ENCODE measurements around the gene GLIS1.

Gene GLIS1

DNA sequence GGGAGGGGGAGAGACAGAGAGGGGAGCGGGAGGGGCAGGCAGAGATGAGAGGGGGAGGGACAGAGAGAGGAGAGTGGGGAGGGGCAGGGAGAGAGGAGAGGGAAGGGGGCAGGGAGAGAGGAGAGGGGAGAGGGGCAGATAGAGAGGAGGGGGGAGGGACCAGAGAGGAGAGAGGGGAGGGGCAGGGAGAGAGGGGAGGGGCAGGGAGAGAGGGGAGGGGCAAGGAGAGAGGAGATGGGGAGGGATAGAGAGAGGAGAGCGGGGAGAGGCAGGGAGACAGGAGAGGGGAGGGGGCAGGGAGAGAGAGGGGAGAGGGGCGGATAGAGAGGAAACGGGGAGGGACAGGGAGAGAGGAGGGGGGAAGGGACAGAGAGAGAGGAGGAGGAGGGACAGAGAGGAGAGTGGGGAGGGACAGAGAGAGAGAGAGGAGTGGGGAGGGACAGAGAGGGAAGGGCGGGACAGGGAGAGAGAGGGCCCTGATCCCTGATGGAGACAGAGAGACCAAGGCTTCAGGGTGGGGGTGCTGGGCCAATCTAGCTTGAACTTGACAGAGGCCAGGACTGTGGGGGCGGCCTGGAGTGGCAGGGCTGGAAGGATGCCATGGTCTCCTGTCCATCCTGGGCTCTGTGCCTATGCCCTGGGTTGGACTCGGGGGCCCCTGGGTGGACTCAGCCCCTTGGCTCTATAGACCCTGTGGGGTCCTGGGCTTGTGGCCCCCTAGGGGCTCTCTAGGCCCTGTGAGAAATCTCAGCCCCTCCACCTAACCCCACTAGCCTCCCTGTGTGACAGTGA lies 236.1 kb downstream of the GLIS1 start:
- DNase-seq: no peak

DNA sequence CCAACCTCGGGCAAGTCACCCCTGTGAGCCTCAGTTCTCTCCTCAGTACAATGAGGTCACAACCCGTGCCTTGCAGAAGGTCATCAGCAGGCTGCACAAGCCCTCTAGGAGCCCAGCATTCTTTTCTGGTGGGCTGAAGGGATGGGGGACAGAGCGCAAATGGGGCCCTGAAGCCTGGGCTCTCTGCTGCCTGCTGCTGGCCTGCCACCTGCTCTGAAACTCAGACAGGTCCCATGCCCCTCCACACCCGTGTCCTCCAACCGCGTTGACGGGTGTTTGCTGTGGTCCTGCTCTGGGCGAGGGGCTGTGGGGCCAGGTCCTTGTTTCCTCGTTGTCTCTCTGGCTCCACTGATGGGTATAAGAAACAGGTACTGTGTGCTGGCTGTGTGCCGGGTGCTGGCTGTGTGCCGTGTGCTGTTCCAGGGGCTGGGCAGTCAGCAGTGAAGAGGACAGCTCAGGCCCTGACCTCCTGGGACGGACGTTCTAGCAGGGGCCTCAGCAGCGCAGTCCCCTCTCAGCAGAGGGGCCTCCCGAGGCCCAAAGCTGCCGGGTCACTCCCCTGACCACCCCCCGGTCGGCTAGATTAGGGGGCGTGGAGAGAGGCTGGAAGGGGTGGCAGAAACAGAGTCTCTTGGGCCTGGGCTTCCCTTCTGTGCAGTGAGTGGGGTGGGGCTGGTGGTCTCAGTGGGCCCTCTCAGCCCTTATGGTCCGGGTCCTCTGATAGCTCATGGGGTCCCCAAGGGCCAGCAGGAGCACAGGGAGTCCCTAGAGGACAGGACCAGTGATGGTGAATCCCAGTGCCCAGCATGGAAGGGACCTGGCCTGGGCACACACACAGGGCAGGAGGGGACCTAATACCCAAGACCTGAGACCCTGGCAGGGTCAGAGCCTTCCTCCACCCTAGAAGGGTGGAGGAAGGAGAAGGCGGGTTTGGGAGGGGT lies 237.6 kb downstream of the GLIS1 start:
- no peak for DNase-seq

DNA sequence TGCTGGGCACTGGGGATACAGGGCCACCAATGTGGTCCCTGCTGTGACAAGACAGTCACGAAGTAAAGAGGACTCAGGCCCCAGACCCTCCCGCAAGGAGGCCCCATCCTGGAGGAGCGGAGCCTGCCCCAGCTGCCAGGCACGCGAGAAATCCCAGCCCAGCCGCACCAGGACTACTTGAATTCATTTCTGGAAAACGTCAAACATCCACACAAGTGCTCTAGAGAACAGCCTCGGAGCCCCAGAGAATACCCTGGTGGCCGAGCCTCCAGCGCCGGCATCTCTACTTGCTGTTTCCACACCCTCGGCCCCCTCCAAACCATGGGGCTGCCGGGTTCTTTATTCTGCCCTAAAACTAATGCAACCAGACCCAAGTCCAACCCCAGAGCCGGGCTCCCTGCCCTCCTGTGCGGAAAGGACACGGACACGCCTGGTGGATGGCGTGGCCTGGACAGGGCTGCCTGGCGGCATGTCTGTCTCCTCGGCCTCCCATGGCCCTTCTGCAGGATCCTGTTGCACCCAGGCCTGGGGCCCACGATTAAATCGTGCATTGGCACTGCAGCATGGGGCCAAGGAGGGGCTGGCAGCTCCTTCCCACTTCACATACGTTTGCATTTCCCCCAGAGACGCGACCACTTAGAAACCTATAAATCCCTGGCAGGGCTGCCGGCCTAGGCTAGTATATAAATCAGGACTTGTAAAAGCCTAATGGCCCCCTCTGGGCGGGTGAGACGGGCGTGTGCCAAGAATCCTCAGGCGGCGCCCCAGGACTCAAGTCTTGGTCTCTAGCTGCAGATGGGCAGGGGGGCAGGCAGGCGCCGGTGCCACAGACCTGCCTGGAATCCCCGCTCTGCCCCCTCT lies 238.5 kb downstream of the GLIS1 start:
- no peak for DNase-seq

DNA sequence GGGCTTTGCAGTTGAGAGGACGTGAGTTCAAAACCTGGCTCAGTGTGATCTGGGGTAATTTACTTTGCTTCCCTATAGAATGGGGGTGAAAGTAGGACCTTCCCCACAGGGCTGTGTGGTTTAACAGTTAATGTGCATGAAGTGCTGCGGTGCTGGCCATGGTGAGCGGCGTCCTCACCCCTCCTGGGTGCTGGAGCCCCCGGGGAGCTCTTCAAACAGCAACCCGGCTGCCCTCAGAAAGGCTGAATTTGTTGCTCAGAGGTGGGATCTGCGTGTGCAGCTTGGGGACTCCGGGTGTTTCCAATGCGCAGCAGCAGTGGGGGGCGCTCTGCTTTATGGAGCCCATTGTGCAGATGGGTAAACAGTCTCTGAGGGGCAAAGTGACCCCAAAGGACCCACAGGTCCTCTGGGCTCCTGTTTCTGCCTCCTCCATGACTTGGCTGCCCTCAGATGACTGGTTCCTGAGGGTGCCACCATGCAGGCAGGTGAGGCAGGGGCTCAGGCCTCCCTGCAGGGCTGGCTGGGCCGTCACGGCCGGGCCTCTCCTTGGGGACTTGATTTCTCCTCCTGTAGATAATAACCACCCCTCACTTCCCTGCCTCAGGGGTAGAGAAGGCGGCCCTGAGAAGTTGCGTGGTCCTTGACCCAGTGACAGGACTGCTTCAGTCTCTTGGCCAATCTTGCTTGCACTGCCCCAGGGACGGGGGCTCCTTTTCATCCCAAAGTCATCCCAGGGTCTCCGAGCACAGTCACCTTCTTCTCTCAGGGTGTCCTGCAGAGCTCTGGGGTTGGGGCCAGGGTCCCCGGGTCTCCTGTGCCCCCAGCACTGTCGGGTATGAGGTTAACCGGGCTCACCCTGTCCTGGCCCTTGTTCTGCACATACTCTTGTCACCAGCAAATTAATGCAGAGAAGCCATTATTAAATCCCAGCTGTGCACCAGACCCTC lies 239.4 kb downstream of the GLIS1 start:
- no peak for DNase-seq

DNA sequence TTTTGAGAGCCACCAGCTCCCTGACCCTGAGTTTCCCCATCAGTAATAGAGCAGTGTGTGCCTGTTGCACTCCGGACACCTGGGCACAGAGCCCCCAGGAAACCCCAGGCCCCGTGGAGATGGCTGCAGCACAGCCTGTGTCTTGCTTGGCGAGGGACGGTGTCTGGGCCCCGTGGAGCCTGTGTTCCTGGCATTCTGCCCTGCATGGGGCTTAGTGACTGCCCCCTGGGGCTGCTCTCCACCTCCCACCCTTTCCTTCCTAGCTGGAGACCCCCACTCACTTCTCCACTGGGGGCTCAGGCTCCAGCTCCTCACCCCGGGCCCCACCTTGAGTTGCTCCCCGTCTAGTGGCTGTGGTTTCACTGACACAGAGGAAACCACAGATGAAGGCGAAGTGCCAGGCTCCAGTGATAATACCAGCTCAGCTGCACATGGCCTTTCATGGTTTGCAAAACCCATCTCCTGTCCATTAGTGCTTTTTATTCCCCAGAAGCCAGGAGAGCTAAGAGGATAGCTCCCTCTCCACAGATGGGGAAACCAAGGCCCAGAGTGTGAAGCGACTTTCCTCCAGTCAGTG lies 240.3 kb downstream of the GLIS1 start:
- no peak for DNase-seq

DNA sequence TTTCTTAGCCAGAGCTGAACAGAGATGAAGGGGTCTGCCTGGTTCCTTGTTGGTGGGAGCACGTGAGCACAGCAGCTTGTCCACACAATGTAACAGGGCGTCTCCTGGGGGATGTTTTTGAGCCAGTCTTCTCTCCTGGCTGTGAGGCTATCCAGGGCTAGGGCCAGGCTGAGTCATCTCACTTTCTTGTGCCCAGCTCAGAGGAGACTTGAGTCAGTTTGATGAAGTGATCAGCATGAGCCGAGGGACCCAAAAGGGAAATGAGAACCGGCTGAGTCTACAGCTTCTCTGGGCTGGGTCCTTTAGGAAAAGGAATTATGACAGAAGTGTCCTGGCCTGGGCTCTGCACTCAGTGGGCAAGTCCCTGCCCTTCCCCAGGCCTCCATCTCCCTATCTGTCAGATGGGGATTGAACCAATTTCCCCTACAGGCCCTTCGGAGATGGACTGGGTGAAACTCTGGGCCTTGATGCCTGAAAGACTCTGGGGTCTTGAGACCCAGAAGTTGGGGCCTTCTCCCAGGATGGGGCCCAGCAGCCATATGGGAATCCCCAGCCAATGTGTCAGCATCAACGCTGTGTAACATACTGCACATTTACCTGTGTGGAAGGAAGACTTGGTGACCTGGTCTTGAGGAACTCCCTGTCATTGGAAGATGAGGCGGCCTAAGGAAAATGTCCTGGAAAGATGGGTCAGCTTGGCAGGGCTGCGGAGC lies 243.2 kb downstream of the GLIS1 start:
- no peak for DNase-seq

DNA sequence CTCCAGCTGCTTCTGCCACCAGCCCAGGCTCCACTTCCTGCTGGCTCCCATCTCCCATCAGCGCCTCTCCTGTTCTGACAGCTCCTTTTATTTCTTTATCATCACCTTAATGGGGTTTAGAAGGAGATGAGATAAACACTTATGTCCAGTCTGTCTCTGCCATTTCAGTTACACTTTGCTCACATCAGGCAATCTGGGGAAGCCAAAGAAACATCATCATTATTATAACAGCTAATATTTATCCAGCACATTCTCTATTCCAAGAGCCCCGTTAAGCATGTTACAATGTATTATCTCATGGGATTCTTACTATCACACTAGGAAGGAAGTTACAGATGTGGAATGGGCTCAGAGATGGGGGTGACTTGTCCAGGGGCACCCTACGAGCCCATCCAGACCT lies 248.6 kb downstream of the GLIS1 start:
- no peak for DNase-seq

DNA sequence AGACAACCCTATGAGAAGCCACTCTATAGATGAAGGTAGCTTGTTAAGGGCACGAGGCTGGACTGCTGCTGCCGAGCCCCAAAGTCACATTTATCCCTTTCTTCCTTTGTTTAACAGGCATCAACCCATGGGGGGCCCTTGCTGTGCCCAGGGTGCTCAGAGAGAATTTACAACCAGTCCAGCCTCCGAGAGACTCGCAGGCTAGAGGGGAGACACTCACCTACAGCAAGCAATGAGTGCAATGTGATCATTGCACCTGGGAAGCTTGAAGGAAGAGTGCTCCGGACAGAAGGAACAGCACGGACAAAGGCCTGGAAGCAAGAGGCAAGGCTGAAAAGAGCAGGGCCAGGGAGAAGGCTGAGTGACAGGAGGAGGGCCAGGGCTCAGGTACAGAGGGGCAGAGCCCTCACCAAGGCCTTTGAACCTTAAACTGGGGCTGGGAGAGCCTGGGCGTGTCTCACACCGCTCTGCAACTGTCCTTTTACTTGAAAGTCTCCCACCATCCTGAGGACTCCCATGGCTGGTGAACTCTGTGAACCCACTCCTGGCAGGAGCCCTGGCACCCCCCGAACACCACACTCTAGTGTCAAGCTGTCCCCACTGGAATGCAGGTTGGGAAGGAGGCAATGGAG lies 252.5 kb downstream of the GLIS1 start:
- no peak for DNase-seq

DNA sequence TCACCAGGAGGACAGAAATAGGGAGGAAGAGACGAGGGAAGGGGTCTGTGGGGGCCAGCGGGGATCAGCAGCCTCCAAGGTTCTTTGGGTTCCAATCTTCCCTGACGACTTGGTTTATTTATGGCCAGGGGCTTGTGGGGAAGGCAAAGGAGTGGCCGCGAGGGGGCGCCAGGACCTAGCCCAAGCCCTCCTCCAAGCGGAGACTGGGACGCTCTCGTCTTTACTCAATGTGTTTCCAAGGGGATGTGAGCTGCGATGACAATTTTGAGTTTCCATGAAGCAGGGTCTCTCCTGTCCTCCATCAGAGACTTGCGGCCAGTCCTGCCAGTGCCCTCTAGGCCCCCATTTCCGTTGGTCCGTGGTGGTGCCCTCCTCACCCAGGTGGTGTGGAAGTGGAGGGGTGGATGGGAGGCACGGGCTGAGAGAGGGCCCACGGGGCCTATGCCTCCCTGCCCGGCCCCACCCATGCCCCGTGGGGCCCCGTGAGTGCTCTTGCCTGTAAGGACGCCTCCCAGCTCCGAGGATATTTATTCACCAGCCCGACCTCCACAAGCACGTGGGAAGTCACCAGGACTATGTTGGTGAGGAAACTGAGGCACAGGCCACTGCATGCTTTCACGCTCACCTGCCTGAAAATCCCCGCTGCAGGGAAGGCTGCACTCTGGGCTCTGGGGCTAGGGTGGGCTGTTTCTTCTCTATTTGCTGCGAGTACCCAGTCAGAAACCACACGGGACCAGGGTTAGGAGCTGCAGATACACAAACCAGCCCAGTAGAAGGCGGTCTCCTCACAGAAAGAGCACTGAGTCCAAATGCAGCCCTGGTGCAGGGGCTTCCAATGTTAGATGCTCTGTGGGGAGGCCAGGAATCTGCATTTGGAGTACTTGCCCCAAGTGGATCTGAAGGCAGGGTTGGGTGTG lies 253.2 kb downstream of the GLIS1 start:
- DNase-seq: no peak

DNA sequence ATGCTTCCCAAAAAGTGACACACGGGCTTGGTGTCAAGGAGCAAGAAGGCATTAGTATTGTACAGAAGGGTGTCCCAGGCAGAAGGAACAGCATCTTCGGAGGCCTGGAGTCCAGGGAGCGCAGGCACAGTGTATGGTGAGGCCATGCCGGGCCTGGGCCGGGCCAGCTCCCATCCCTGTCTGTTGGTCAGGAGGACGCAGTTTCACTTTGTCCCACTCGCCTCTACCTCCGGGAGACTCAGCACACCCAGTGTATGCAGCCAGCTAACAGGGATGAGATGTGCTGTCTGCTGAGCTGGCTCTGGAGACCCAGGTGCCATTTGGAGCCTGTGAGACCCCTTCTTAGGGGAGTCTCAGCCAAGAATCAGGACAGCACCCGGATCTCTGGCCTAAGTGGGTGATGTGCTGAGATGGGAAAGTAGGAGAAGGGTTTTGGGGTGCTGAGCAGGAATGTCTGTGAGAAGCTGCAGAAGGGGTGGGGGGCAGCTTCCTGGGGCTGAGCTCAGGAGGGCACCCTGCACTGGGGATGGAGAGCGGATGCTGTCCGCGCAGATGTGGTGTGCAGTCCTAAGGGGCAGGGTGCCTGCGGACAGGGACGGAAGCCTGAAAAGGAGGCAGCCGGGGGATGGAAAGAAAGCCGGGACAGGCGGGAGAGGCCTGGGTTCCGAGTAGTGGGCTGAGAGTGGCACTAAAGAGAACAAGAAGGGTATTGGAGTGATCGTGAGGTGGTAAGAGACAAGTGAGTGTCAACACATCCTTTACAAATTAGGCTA lies 254.1 kb downstream of the GLIS1 start:
- DNase-seq: no peak

DNA sequence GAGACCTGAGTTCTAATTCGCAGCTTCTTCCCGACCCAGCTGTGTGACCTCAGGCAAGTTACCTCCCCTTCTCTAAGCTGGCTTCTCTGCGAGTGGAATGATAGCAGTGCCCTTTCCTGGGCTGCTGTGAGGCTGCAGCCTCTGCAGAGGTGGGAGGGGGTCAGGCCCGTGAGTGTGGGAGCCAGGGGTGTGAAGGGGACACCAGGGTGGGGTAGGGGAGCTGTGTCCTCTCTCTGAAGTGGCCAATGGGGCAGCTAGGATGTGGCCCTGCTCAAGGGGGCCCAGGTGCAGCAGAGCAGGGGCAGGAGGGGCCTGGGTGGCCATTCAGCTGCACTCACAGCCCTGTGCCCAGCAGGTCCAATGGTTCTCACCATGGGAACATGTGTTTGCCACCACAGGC lies 255.3 kb downstream of the GLIS1 start:
- no peak for DNase-seq

DNA sequence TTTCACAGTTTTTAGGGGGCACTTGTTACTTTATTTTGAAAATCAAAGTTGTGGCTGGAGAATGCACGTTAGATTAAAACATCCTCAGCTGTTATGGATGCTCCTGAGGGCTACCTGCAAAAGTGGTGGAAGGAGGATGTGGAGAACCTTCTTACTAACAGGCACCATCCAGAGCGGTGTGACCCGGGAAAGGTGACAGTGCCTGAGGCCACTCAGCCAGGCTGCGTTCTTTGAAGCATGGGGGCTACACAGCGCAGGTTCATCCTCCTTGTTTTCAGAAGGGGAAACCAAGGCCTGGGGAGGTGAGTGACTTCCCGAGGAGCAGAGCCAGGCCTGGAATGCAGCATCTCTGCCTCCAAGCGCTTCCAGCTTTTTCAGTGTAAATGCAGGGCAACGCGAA lies 255.8 kb downstream of the GLIS1 start:
- DNase-seq: no peak

DNA sequence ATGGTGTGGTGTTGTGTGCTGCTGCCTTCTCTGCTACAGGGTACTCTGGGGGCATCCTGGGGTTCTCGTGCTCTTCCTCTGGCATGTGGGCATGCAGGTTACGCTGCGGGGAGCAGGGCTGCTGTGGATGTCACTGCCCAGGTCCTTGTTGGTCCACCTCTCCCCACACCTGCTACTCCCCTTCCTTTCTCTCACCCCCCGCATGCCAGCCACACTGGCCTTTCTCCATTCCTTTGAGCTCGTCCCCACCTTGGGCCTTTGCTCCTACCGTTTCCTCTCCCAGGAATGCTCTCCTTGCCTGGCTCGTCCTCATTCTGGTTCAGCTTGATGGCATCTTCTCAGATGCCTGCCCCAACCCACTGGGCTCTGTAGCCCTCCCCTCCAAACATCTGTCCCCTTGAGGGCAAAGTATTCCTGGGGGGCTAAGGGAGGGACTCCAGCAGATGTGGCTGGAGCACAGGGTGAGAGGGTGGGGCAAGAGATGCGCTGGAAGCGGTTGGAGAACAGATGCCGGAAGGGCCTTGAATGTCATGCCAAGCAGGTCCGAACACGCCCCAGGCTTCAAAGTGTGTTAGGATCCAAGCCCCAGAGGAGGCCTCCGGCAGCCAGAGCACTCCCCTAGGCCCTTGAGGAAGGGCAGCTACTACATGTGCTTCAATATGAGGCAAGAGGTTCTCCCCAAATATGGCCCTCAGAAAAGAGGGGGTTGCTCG lies 256.4 kb downstream of the GLIS1 start:
- no peak for DNase-seq

DNA sequence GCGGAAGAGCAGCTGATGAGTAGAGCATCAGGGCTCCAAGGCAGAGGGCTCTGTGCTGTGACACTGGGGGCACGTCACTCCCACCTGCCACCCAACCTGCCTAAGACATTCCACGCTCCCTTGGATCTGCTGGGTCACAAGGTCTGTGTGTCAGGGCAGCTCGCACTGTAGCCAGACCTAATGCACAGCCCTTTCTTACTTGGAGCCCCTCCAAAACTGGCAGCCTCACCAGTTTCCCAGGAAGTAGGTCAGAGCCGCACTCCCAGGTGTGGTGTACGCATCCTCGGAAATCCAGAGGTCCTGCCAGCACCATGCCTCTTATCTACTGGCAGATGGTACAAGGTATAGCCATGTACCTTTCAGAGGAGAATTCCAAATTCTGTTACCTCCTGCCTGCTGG lies 257.5 kb downstream of the GLIS1 start:
- no peak for DNase-seq

DNA sequence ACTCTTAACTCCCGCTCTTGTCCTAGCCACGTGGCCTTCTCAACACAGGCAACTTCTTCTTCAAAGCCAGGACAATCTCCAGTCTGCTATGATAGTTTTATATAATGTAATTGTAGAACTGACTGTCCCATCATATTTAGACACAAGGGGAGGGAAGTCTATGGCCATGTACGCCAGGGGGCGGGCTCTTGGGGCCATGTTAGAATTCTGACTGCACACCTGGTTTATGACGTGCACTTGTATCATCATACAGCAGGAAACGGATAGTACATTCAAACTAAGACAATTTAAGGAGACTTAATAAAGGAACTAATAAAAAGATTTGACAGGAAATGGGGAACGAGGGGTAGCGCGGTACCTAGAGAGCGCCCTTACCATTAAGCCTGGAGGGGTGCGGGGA lies 258.3 kb downstream of the GLIS1 start:
- DNase-seq: no peak

DNA sequence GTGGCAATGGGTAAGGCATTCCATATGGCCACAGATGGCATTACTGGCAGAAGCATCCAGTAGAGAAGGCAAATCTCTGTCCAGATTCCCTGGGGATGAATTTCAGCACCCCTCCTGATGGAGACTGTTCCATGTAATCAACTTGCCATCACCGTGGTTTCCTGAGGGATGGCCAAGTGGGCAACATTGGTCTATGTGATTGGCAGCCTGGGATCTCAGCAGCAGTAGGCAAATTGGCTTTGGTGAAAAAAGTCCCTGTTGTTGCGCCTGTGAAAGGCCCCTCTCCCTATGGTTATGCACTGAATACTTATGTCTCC lies 260.5 kb downstream of the GLIS1 start:
- DNase-seq: no peak

DNA sequence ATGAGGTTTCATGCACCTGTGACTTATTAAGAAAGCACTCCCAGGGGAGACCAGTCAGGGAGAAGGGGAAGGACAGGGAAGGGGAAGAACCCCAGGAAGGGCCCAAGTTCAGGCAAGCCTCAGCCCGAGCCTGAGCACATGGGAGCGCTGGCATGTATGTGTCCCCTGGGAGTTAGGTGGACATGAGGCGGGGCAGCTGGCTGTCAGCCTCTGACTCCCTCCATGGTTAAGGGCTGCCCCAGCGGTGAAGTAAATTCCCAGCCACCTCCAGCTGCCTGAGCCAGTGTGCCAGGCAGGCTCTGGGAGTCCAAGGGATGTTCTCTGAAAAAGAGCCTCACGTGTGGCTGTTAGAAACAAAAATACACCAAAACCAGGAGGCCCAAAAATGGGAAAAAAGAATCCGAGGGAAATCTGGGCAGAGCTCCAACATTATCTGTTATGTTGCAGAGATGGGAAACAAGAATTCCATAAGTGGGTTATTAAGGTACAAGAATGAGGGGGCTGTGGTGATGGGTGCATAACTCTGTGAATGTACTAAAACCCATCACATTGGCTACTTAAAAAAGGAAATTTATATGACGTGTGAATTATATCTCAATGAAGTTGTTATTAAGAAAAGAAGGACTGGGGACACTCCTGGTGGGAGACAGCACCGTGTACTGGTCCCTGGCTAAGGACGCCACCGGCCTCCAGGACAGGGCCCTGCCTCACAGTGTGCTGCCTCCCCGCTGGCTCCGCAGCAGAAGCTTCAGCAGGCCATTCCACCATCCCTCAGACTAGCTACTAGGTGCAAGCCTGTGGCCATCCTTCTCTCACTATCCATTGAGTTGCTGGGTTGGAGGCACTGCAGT lies 261.1 kb downstream of the GLIS1 start:
- no peak for DNase-seq
